DOHH2 (cell line): Measurements from ENCODE around the gene PCNX3.

Experiments
- EZH2phosphoT487 ChIP-seq: fragments of 200-600 bp; sonication (generic); IDR thresholded peaks from 2 replicates; pipeline ENCODE4 v1.6.1; 2017; ENCODE audit warnings: borderline replicate concordance, mild to moderate bottlenecking, antibody characterized with exemption, low read length, moderate library complexity, mixed read lengths
- TF ChIP-seq, protein P1 (sequence below): fragments of 200-600 bp; sonication (generic); IDR thresholded peaks from one replicate; pipeline ENCODE4 v1.5.1; 2014; ENCODE audit warnings: antibody characterized with exemption, mild to moderate bottlenecking, low read depth, low read length; ENCODE audit not compliant: poor library complexity, severe bottlenecking

DNA sequence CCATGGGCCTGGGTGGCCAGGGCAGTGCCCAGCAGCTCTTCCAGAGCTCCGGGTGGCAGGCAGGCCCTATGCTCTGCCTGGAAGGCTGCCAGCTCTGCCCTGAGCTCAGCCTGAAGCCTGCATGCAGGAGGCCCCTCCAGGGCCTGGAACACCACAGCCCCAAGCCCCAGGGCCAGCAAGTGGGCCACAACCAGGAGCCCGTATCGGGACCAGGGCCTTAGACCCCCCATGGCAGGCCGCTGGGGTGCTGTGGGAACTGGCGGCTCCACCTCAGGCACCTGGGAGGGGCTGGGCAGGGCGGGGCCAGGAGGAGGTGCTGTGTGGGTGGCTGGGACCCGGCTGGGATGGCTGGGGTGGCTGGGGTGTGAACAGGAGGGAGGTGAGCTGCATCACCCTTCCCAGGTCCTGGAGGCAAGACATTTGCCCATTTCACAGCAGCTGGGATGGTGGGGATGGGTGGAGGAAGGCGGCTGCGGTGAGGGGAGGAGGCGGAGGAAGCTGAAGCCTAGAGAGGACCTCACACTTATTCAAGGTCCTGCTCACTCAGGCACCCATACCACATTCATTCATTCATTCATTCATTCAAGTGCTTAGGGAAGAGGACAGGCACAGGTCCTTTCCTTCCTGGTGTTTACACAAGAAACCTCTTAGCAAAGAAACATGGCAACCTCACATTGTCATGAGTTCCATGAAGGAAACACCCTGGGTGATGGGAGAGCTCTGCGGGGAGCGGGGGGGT lies 19.9 kb upstream of the PCNX3 start, which contains the start of gene KCNK7:
- no peak for TF ChIP-seq EZH2phosphoT487
- TF ChIP-seq, protein P1, sequence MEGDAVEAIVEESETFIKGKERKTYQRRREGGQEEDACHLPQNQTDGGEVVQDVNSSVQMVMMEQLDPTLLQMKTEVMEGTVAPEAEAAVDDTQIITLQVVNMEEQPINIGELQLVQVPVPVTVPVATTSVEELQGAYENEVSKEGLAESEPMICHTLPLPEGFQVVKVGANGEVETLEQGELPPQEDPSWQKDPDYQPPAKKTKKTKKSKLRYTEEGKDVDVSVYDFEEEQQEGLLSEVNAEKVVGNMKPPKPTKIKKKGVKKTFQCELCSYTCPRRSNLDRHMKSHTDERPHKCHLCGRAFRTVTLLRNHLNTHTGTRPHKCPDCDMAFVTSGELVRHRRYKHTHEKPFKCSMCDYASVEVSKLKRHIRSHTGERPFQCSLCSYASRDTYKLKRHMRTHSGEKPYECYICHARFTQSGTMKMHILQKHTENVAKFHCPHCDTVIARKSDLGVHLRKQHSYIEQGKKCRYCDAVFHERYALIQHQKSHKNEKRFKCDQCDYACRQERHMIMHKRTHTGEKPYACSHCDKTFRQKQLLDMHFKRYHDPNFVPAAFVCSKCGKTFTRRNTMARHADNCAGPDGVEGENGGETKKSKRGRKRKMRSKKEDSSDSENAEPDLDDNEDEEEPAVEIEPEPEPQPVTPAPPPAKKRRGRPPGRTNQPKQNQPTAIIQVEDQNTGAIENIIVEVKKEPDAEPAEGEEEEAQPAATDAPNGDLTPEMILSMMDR, result no peak
